Stimulated activated CD4-positive, alpha-beta T cell treated with anti-CD3 and anti-CD28 coated beads, Interleukin-2, amount 100 ng/mL, for 48 hours (primary cell): ENCODE measurements around the gene LRRC49.

Experiments used
- DNase-seq, 2 donors: peaks; one replicate each; pipeline ENCODE4 v3.0.0-alpha.2; 2020

LRRC49 gene

GRCh38 chr15:71057143-71057542, 164.5 kb downstream of the LRRC49 start:
- DNase-seq = no peak

GRCh38 chr15:71057581-71057980, 165.0 kb downstream of the LRRC49 start:
- no peak for DNase-seq

- DNase-seq = no peak
These were observed 168.4 kb downstream of the LRRC49 start for GRCh38 chr15:71060983-71061382.

- DNase-seq = no peak
These were observed 174.4 kb downstream of the LRRC49 start for GRCh38 chr15:71066983-71067382.

GRCh38 chr15:71069693-71070092, 177.1 kb downstream of the LRRC49 start:
- DNase-seq = no peak

GRCh38 chr15:71071529-71071928, 178.9 kb downstream of the LRRC49 start:
- no peak for DNase-seq

GRCh38 chr15:71072423-71072822, 179.8 kb downstream of the LRRC49 start:
- DNase-seq = no peak

- no peak for DNase-seq
These were observed 186.0 kb downstream of the LRRC49 start for GRCh38 chr15:71078506-71079207.

- DNase-seq = no peak
These were observed 186.8 kb downstream of the LRRC49 start for GRCh38 chr15:71079208-71080044.

GRCh38 chr15:71080166-71080565, 187.5 kb downstream of the LRRC49 start:
- DNase-seq = no peak

- no peak for DNase-seq
These were observed 188.1 kb downstream of the LRRC49 start for GRCh38 chr15:71080705-71081104.

- DNase-seq = no peak
These were observed 190.2 kb downstream of the LRRC49 start for GRCh38 chr15:71082803-71083202.

- no peak for DNase-seq
These were observed 190.7 kb downstream of the LRRC49 start for GRCh38 chr15:71083349-71083748.

GRCh38 chr15:71084264-71084663, 191.6 kb downstream of the LRRC49 start:
- no peak for DNase-seq

GRCh38 chr15:71085809-71086208, 193.2 kb downstream of the LRRC49 start:
- no peak for DNase-seq

- DNase-seq = no peak
These were observed 195.5 kb downstream of the LRRC49 start for GRCh38 chr15:71088155-71088554.

- no peak for DNase-seq
These were observed 196.1 kb downstream of the LRRC49 start for GRCh38 chr15:71088683-71089082.

GRCh38 chr15:71089801-71090200, 197.2 kb downstream of the LRRC49 start:
- DNase-seq = no peak

GRCh38 chr15:71091601-71092000, 199.0 kb downstream of the LRRC49 start:
- no peak for DNase-seq

- no peak for DNase-seq
These were observed 199.5 kb downstream of the LRRC49 start for GRCh38 chr15:71092056-71092600.

GRCh38 chr15:71093054-71094024, 200.7 kb downstream of the LRRC49 start:
- no peak for DNase-seq

- DNase-seq = no peak
These were observed 201.5 kb downstream of the LRRC49 start for GRCh38 chr15:71094137-71094536.

GRCh38 chr15:71096676-71097075, 204.1 kb downstream of the LRRC49 start:
- DNase-seq = no peak
